SK-N-SH treated with all-trans-retinoic acid at 6 μM for 48 hours (cell line): Measurements from ENCODE around the gene KLHDC8A.

Source experiments
- ARNTL ChIP-seq: fragments of 450-650 bp; formaldehyde crosslinking; IDR thresholded peaks from 2 replicates; pipeline ENCODE4 v1.5.0; 2020; ENCODE audit warnings: low read depth, mild to moderate bottlenecking, moderate library complexity, borderline replicate concordance
- BACH2 ChIP-seq: fragments of 250-450 bp; sonication (Bioruptor Pico); IDR thresholded peaks from 2 replicates; pipeline ENCODE4 v1.9.0; 2021; ENCODE audit warnings: mild to moderate bottlenecking, borderline replicate concordance
- CREB5 ChIP-seq: fragments of 250-450 bp; sonication (Bioruptor Pico); IDR thresholded peaks from 2 replicates; pipeline ENCODE4 v1.5.1; 2020; ENCODE audit warnings: low read depth, mild to moderate bottlenecking, moderate library complexity
- CSDC2 ChIP-seq: fragments of 250-450 bp; sonication (Bioruptor Pico); IDR thresholded peaks from 2 replicates; pipeline ENCODE4 v1.5.0; 2020; ENCODE audit warnings: mild to moderate bottlenecking, moderate library complexity
- CSRNP3 ChIP-seq: fragments of 250-450 bp; sonication (Bioruptor Pico); IDR thresholded peaks from 2 replicates; pipeline ENCODE4 v1.5.1; 2021; ENCODE audit warnings: mild to moderate bottlenecking, moderate library complexity
- ESRRG ChIP-seq: fragments of 250-450 bp; sonication (Bioruptor Pico); IDR thresholded peaks from 2 replicates; pipeline ENCODE4 v1.6.1; 2021; ENCODE audit warnings: mild to moderate bottlenecking
- GLIS3 ChIP-seq: fragments of 250-450 bp; sonication (Bioruptor Pico); IDR thresholded peaks from 2 replicates; pipeline ENCODE4 v1.5.0; 2020; ENCODE audit warnings: mild to moderate bottlenecking, moderate library complexity
- OSR1 ChIP-seq: fragments of 250-450 bp; sonication (Bioruptor Pico); IDR thresholded peaks from 2 replicates; pipeline ENCODE4 v1.8.0; 2022; ENCODE audit warnings: moderate library complexity, mild to moderate bottlenecking, inconsistent platforms
- PATZ1 ChIP-seq: fragments of 250-450 bp; sonication (Bioruptor Pico); IDR thresholded peaks from 2 replicates; pipeline ENCODE4 v1.8.0; 2020; ENCODE audit warnings: mild to moderate bottlenecking, moderate library complexity, borderline replicate concordance
- POU6F1 ChIP-seq: fragments of 250-450 bp; sonication (Bioruptor Pico); IDR thresholded peaks from 2 replicates; pipeline ENCODE4 v1.8.0; 2021; ENCODE audit warnings: low read depth, mild to moderate bottlenecking, moderate library complexity, borderline replicate concordance
- SNAI2 ChIP-seq: fragments of 250-450 bp; sonication (Bioruptor Pico); IDR thresholded peaks from 2 replicates; pipeline ENCODE4 v1.5.0; 2020; ENCODE audit warnings: mild to moderate bottlenecking, moderate library complexity
- ZC3H10 ChIP-seq: fragments of 250-450 bp; sonication (Bioruptor Pico); IDR thresholded peaks from 2 replicates; pipeline ENCODE4 v1.5.1; 2021; ENCODE audit warnings: mild to moderate bottlenecking, moderate library complexity

GRCh38 chr1:205373798-205374175 is 17.1 kb upstream of the KLHDC8A start:
- TF ChIP-seq GLIS3: no peak
- TF ChIP-seq CSRNP3 (CRISPR knock-in tag): no peak
- TF ChIP-seq CSDC2: no peak
- TF ChIP-seq POU6F1 (CRISPR knock-in tag): no peak
- no peak for TF ChIP-seq CREB5 (CRISPR knock-in tag)
- no peak for TF ChIP-seq OSR1 (CRISPR knock-in tag)
- TF ChIP-seq ARNTL (CRISPR knock-in tag): no peak
- TF ChIP-seq BACH2 (CRISPR knock-in tag): no peak
- no peak for TF ChIP-seq ZC3H10
- no peak for TF ChIP-seq ESRRG (CRISPR knock-in tag)
- no peak for TF ChIP-seq PATZ1
- TF ChIP-seq SNAI2 (CRISPR knock-in tag): no peak
